Stimulated activated naive CD8-positive, alpha-beta T cell treated with anti-CD3 and anti-CD28 coated beads, Interleukin-15, amount 100 ng/mL, for 72 hours (primary cell): ENCODE results near the gene CPN2.

Experiments used
- ATAC-seq: fragments of 150-1000 bp; cut with Tn5 transposase; 2 replicates; pipeline ENCODE4 v1.10.0; 2021; ENCODE audit warnings: mild to moderate bottlenecking, moderate library complexity
- DNase-seq, 2 donors: peaks; one replicate each; pipeline ENCODE4 v3.0.0; 2021 to 2022
- H3K27ac Mint-ChIP-seq, 2 donors: one replicate each; pipeline ENCODE4 v1.8.0; 2022; ENCODE audit warnings: mild to moderate bottlenecking in 2 of 2, mixed read lengths in 2 of 2, moderate library complexity in 2 of 2
- H3K27me3 Mint-ChIP-seq: one replicate; pipeline ENCODE4 v1.8.0; 2022; ENCODE audit warnings: mixed read lengths
- H3K4me1 Mint-ChIP-seq: one replicate; pipeline ENCODE4 v1.8.0; 2022; ENCODE audit warnings: mild to moderate bottlenecking, mixed read lengths
- H3K4me3 Mint-ChIP-seq, 2 donors: one replicate each; pipeline ENCODE4 v1.8.0; 2022; ENCODE audit warnings: mild to moderate bottlenecking in 2 of 2, mixed read lengths in 2 of 2, moderate library complexity in 1 of 2
- H3K9me3 Mint-ChIP-seq, 2 donors: one replicate each; pipeline ENCODE4 v1.8.0; 2022; ENCODE audit warnings: mixed read lengths in 2 of 2

The CPN2 gene

GRCh38 chr3:194320100-194320499 lies 31.0 kb downstream of the CPN2 start:
- Mint-ChIP-seq H3K4me1 (peaks cover 24% of the 10 kb centered on the region), H3K27me3 (peaks cover 41% of the 10 kb centered on the region), H3K4me3 (no peak overlapping the region), H3K9me3 (peaks cover 11 to 13% of the 10 kb centered on the region in 2 donors), H3K27ac (no peak overlapping the region)
- no peak for ATAC-seq
- DNase-seq = no peak

DNA sequence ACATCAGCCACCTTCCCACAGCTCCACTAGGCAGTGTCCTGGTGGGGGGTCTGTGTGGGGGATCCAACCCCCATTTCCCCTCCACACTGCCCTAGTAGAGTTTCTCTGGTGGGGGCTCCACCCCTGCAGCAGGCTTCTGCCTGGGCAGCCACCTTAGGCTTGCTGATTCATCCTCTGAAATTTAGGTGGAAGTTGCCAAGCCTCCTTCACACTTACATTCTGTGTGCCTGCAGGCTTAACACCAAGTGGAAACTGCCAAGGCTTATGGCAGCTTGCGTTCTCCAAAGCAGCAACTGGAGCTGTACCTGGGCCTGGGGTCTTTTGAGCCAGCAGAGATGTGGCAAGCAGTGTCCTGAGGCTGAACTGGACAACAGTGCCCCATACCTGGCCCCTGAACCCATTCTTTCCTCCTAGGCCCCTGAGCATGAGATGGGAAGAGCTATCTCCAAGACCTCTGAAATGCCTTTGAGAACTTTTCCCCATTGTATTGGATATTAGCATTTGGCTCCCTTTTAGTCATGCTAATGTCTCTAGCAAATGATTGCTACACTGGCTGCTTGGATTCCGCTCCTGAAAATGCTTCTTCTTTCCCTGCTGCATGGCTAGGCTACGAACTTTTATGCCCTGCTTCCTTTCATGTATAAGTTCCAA lies 32.5 kb downstream of the CPN2 start:
- peaks cover 56% of the 10 kb centered on the region for H3K27me3 Mint-ChIP-seq
- DNase-seq = no peak
- H3K4me1 Mint-ChIP-seq = peaks cover 28% of the 10 kb centered on the region
- no peak overlapping the region for H3K27ac Mint-ChIP-seq
- ATAC-seq = no peak
- peaks cover 11 to 13% of the 10 kb centered on the region in 2 donors for H3K9me3 Mint-ChIP-seq
- H3K4me3 Mint-ChIP-seq = no peak overlapping the region

DNA sequence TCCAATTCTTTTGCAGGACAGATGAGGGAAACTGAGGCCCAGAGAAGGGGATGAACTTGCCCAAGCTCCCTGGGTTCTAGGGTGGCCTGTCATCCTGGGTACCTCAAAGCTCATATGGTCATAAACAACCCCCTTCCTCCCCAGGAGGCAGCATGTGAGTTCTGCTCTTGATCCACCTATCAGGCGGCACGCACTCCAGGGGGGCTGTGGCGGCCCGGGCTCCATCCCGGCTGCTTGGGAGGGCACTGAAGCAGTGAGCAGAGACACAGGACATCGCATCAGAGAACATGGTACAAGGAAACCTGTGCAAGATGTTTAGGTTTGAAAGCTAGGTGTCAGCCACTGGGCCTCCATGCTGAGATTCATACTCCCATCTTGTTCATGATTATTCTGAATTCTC lies 34.2 kb downstream of the CPN2 start:
- no peak overlapping the region for H3K4me3 Mint-ChIP-seq
- ATAC-seq (no peak), DNase-seq (no peak)
- peaks cover 73% of the 10 kb centered on the region for H3K27me3 Mint-ChIP-seq
- peaks cover 11 to 13% of the 10 kb centered on the region in 2 donors for H3K9me3 Mint-ChIP-seq
- peaks cover 32% of the 10 kb centered on the region for H3K4me1 Mint-ChIP-seq
- H3K27ac Mint-ChIP-seq = no peak overlapping the region

- H3K4me3 Mint-ChIP-seq = peak overlapping the region; percentile 45 to 52
- no peak for DNase-seq
- H3K27ac Mint-ChIP-seq = no peak overlapping the region
- ATAC-seq = peak; percentile 41
- H3K27me3 Mint-ChIP-seq = peaks cover 82% of the 10 kb centered on the region
- peaks cover 11 to 13% of the 10 kb centered on the region in 2 donors for H3K9me3 Mint-ChIP-seq
- peaks cover 32% of the 10 kb centered on the region for H3K4me1 Mint-ChIP-seq
These were observed 35.2 kb downstream of the CPN2 start for GRCh38 chr3:194315965-194316361.

DNA sequence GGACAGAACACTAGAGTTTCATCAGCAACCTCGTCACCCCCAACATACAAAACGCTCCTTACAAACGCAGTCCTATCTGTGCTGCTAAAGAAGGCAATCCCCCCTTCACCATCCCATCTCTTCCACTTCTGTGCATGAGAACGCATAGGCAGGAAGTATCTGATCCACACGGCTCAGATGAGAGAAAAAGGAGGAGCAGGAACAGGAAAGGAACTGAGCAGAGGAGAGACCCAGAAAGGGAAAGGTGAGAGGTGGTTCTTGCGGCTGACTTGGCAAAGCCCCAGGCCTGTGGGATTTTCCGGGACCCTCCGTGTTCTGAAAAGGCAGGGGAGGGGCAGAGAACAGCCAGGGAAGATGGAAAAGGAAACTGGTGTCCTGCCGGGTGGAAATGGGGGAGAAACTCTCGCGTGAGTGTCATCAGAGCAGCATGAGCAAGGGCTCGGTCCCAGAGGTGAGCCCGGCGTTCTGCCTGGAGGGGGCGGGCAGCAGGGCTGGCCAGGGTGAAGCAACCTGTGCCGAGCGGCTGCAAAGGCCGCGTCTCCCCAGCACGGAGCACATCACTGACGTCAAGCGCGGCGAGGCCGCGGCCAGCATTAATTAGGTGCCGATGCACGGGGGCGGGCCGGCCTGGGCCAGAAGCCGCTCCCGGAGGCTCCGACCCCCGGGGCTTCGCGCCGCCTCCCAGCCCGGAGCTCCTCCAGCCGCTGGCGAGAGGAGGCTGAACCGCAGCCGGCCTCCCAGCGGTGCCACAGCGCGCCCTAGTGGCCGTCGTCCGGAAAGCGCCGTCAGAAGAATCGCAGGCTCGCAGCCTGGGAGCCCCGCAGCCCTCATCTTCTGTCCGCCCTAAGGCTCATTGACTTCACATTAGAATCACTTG lies 35.8 kb downstream of the CPN2 start:
- ATAC-seq = peak; percentile 91
- H3K27ac Mint-ChIP-seq = peak overlapping the region in 1 of 2 donors; percentile 5

DNA sequence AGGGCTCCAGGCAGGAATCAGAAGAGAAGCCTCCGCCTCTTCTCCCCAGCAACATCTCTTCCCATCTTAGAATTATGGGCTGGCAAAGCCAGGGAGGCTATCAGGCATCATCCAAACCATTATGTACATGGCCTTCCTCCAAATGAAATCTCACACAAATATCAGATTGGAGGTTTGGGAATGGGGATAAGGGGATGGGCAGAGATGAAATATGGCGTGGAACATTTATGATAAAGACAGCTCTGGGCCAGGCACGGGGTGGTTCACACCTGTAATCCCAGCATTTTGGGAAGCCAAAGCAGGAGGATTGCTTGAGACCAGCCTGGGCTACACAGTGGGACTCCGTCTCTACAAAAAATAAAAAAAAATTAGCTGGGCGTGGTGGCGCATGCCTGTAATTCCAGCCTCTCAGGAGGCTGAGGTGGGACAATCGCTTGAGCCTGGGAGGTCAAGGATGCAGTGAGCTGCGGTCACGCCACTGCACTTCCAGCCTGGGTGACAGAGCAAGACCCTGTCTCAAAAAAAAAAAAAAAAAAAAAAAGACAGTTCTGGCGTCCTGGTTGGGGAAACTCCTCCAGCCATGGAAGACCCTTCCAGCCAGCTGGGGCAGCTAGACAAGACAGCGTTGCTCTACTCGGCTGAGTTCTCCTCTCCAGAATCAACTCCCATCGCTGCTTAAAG lies 36.6 kb downstream of the CPN2 start:
- Mint-ChIP-seq H3K4me1 (peaks cover 34% of the 10 kb centered on the region), H3K27me3 (peaks cover 86% of the 10 kb centered on the region), H3K4me3 (no peak overlapping the region), H3K27ac (no peak overlapping the region), H3K9me3 (peaks cover 8 to 10% of the 10 kb centered on the region in 2 donors)
- no peak for DNase-seq
- ATAC-seq = no peak

More for the DNA sequence above, 35.8 kb downstream of the CPN2 start:
- Mint-ChIP-seq H3K4me3 (peak overlapping the region; percentile 56 to 66), H3K27me3 (peaks cover 89% of the 10 kb centered on the region), H3K9me3 (peaks cover 11 to 13% of the 10 kb centered on the region in 2 donors), H3K4me1 (peaks cover 32% of the 10 kb centered on the region)
- peak; percentile 84 to 88 for DNase-seq

DNA sequence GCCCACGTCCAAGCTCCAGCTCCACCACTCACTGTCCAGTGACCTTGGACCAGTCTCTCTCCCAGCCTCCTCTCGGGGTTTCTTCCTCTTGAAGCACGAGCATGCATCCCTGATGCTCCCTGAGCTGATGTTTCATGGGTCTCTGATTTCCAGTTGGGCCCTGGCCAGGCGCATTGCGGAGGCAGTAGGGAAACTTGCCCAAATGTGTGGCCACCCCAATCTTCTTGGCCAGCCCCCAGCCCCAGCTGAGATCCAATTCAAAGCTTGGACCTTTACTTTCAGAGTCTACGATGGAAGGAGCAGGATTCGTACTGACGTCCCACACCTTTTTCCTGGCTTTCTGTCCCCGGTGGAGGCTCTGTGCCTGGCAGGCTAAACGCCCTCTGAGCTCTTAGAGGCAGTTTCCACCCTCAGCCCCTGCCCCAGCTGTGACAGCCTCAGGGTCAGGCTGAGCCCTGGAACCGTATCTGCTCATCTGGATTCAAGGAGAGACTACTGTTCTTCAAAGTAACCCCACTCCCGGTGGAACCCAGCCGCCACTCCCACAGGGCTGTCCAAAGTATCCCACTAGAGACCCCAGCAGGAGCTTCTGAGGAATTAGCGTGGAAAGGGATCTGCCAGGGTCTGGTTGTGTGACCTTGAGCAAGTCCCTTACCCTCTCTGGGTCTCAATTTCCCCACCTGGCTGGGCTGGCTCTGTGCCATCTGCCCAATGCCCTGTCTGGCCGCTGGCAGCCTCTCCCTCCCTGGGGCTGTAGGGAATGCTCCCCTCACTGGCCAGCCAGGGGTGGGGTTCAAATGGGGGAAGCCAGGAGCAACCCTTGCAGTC lies 37.4 kb downstream of the CPN2 start:
- peaks cover under 1 to 2% of the 10 kb centered on the region in 2 donors for H3K9me3 Mint-ChIP-seq
- H3K27me3 Mint-ChIP-seq = peaks cover 79% of the 10 kb centered on the region
- no peak for DNase-seq
- H3K4me3 Mint-ChIP-seq = no peak overlapping the region
- ATAC-seq = no peak
- H3K4me1 Mint-ChIP-seq = peaks cover 42% of the 10 kb centered on the region
- H3K27ac Mint-ChIP-seq = no peak overlapping the region

DNA sequence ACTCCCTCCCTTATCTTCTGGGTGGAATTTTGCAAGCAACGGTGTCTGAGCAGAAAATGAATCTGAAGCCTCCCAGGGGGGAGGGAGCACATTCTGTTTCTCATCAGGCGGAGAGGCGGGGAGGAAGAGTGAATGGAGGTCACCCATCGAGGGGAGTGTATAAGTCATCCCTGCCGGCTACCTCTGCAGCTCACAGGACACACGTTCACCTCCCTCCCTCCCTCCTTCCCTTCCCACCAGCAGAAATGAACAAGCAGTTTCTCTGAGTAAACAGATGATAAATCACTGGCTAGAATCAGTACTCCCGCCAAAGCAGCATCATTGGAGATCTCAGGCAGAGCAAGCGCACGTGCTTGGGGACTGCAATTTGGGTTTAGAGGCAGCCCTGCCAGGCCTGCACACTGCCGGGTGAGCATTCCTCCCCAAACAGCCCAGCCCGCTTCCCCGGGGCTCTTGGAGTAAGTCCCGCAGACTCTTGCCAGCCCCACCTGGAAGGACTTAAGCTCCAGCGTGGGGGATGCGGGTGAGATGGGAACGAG lies 38.3 kb downstream of the CPN2 start:
- Mint-ChIP-seq H3K27me3 (peaks cover 71% of the 10 kb centered on the region), H3K4me3 (no peak overlapping the region), H3K27ac (no peak overlapping the region), H3K4me1 (peaks cover 47% of the 10 kb centered on the region), H3K9me3 (no peaks in the 10 kb centered on the region)
- DNase-seq = no peak
- ATAC-seq = no peak

- no peak for ATAC-seq
- Mint-ChIP-seq H3K4me1 (peaks cover 52% of the 10 kb centered on the region), H3K4me3 (no peak overlapping the region), H3K27me3 (peaks cover 66% of the 10 kb centered on the region), H3K9me3 (no peaks in the 10 kb centered on the region), H3K27ac (no peak overlapping the region)
- no peak for DNase-seq
These were observed 38.9 kb downstream of the CPN2 start for GRCh38 chr3:194312186-194312742.

GRCh38 chr3:194311000-194311399 lies 40.1 kb downstream of the CPN2 start:
- Mint-ChIP-seq H3K27me3 (peaks cover 53% of the 10 kb centered on the region), H3K4me1 (peaks cover 57% of the 10 kb centered on the region), H3K27ac (no peak overlapping the region), H3K4me3 (no peak overlapping the region), H3K9me3 (no peaks in the 10 kb centered on the region)
- ATAC-seq = no peak
- no peak for DNase-seq

DNA sequence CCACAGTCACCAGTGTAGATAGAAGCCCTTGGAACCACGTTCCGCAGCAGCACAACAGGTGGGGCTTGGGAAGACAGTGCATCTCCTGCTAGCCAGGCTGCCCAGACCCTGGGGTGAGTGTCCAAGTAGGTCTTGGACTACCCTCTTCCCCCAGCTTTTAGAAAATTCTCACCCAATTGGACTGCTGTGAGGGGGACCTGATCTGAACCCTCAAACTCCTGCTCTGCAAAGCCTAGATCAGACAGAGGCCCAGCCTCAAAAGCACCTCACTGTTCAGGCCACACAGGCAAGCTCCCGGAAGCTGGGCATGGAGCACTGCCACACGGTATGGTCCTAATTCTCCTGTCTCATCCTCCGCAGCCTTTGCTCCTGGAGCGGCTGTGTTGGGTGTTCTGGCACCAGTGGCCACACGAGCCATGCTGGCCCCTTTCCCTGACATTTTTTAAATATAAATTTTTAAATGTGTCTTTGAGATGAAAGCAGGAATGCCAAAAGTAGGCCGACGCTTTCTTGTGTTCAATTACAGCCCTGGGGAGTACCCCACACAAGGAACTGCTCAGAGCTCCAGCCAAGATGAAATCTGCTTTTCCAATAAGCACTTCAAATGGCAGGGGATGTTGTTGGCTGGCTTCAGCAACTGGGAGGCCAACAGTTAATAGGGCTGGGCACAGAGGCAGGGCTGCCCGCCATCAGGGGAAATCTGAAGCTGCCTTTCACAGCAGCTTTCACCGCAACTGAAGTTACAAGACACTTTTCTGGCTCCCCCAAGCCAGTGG lies 40.9 kb downstream of the CPN2 start:
- no peak overlapping the region for H3K4me3 Mint-ChIP-seq
- DNase-seq (no peak), ATAC-seq (no peak)
- no peaks in the 10 kb centered on the region for H3K9me3 Mint-ChIP-seq
- peaks cover 58% of the 10 kb centered on the region for H3K4me1 Mint-ChIP-seq
- H3K27ac Mint-ChIP-seq = no peak overlapping the region
- peaks cover 52% of the 10 kb centered on the region for H3K27me3 Mint-ChIP-seq

DNA sequence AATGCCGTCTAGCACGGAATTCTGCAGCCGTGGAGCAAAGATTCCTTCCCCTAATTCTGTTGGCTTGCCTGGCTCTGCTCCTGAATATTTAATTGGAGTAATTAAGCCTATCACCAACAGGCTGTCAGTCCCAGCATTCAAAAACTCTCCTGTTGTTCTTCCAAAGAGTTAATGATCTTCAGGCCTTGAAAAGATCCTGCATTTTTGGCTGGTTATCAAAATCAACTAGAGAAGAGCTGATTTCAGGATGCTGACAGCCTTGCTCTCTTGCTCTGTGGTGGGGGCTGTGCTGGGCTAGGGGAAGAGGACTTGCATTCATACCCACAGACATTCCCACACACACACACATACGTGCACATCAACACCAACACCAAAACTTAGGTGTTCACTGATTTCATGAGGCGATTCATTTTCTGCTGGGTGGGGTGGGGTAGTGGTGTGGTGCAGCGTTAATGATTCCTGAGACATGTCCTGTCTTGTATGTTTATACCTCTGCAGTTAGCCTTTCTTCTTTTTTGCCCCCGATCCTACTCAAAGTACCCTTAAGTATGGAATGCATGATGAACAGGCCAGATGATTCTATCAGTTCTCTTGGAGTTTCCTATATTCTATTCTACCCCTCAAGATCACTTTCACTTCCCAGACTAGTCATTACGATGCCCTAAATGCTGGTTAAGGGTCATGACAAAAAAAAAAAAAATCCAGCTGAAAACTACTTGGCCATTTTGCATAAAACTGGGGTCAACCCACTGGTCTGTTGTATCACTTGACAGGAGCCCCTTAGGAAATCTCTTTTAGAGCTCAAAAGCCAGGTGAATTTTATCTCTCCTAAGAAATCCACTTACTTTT lies 42.3 kb downstream of the CPN2 start:
- Mint-ChIP-seq H3K9me3 (no peaks in the 10 kb centered on the region), H3K4me3 (no peak overlapping the region), H3K27me3 (peaks cover 44% of the 10 kb centered on the region), H3K27ac (no peak overlapping the region), H3K4me1 (peaks cover 59% of the 10 kb centered on the region)
- ATAC-seq (no peak), DNase-seq (no peak)

- peaks cover 52% of the 10 kb centered on the region for H3K4me1 Mint-ChIP-seq
These were observed 43.3 kb downstream of the CPN2 start for GRCh38 chr3:194307849-194308248.

More at GRCh38 chr3:194307849-194308248, 43.3 kb downstream of the CPN2 start:
- Mint-ChIP-seq H3K27ac (no peak overlapping the region), H3K9me3 (no peaks in the 10 kb centered on the region), H3K4me3 (no peak overlapping the region), H3K27me3 (peaks cover 34% of the 10 kb centered on the region)
- ATAC-seq = no peak
- no peak for DNase-seq
